ENCODE results near the gene SCMH1.

- TF ChIP-seq, protein P1, sequence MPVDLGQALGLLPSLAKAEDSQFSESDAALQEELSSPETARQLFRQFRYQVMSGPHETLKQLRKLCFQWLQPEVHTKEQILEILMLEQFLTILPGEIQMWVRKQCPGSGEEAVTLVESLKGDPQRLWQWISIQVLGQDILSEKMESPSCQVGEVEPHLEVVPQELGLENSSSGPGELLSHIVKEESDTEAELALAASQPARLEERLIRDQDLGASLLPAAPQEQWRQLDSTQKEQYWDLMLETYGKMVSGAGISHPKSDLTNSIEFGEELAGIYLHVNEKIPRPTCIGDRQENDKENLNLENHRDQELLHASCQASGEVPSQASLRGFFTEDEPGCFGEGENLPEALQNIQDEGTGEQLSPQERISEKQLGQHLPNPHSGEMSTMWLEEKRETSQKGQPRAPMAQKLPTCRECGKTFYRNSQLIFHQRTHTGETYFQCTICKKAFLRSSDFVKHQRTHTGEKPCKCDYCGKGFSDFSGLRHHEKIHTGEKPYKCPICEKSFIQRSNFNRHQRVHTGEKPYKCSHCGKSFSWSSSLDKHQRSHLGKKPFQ (tag by site-specific recombination; IDR thresholded peaks at IDR 0.05) = no peak
- TF ChIP-seq REST (tag by site-specific recombination; IDR thresholded peaks at IDR 0.05) = no peak
- TF ChIP-seq MEIS1 (CRISPR knock-in tag; IDR thresholded peaks at IDR 0.05; ENCODE audit: borderline replicate concordance) = no peak
- TF ChIP-seq, protein P2, sequence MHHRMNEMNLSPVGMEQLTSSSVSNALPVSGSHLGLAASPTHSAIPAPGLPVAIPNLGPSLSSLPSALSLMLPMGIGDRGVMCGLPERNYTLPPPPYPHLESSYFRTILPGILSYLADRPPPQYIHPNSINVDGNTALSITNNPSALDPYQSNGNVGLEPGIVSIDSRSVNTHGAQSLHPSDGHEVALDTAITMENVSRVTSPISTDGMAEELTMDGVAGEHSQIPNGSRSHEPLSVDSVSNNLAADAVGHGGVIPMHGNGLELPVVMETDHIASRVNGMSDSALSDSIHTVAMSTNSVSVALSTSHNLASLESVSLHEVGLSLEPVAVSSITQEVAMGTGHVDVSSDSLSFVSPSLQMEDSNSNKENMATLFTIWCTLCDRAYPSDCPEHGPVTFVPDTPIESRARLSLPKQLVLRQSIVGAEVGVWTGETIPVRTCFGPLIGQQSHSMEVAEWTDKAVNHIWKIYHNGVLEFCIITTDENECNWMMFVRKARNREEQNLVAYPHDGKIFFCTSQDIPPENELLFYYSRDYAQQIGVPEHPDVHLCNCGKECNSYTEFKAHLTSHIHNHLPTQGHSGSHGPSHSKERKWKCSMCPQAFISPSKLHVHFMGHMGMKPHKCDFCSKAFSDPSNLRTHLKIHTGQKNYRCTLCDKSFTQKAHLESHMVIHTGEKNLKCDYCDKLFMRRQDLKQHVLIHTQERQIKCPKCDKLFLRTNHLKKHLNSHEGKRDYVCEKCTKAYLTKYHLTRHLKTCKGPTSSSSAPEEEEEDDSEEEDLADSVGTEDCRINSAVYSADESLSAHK (tag by site-specific recombination; IDR thresholded peaks at IDR 0.05) = no peak
- no peak for TF ChIP-seq CTCF (tag by site-specific recombination; IDR thresholded peaks at IDR 0.05)
Measured at GRCh38 chr1:41046347-41046775, 195.7 kb downstream of the SCMH1 start.
